Measurements from ENCODE around the gene DPT. TPM values are rescaled to one million over a fixed set of nuclear protein-coding genes. Genes with fewer than 3 reads are reported as not detected.

Gene DPT
- total RNA-seq, 3 donors from 2014 or later: not detected

GRCh38 chr1:168726719-168727118, 2.3 kb downstream of the DPT start:
- H3K4me3 Mint-ChIP-seq: no peak overlapping the region
- ATAC-seq: no peak
- DNase-seq: no peak
- H3K36me3 Mint-ChIP-seq (ENCODE audit: insufficient read depth): no peaks in the 10 kb centered on the region
- peaks cover 3% of the 10 kb centered on the region for H3K27me3 Mint-ChIP-seq (ENCODE audit: low read depth)
- H3K9me3 Mint-ChIP-seq: no peaks in the 10 kb centered on the region
- H3K4me1 Mint-ChIP-seq (ENCODE audit: low read depth): peaks cover 5% of the 10 kb centered on the region

GRCh38 chr1:168726281-168726680, 2.7 kb downstream of the DPT start:
- peaks cover 5% of the 10 kb centered on the region for H3K4me1 Mint-ChIP-seq (ENCODE audit: low read depth)
- no peaks in the 10 kb centered on the region for H3K36me3 Mint-ChIP-seq (ENCODE audit: insufficient read depth)
- no peak for DNase-seq
- H3K27me3 Mint-ChIP-seq (ENCODE audit: low read depth): peaks cover 3% of the 10 kb centered on the region
- ATAC-seq: no peak
- H3K9me3 Mint-ChIP-seq: no peaks in the 10 kb centered on the region
- no peak overlapping the region for H3K4me3 Mint-ChIP-seq

- Mint-ChIP-seq H3K4me3 (no peak overlapping the region), H3K9me3 (no peaks in the 10 kb centered on the region), H3K36me3 (ENCODE audit: insufficient read depth) (no peaks in the 10 kb centered on the region), H3K27me3 (ENCODE audit: low read depth) (peaks cover 3% of the 10 kb centered on the region), H3K4me1 (ENCODE audit: low read depth) (peaks cover 5% of the 10 kb centered on the region)
- no peak for DNase-seq
- no peak for ATAC-seq
Measured at GRCh38 chr1:168725831-168726230, 3.2 kb downstream of the DPT start.

GRCh38 chr1:168725060-168725459, 3.9 kb downstream of the DPT start:
- no peak overlapping the region for H3K4me3 Mint-ChIP-seq

GRCh38 chr1:168723000-168723399, 6.0 kb downstream of the DPT start:
- peaks cover 3% of the 10 kb centered on the region for H3K4me1 Mint-ChIP-seq (ENCODE audit: low read depth)
- no peaks in the 10 kb centered on the region for H3K36me3 Mint-ChIP-seq (ENCODE audit: insufficient read depth)
- DNase-seq (no peak), ATAC-seq (no peak)
- H3K27me3 Mint-ChIP-seq (ENCODE audit: low read depth): peaks cover 4% of the 10 kb centered on the region
- no peak overlapping the region for H3K4me3 Mint-ChIP-seq
- H3K9me3 Mint-ChIP-seq: no peaks in the 10 kb centered on the region

More at GRCh38 chr1:168725060-168725459, 3.9 kb downstream of the DPT start:
- ATAC-seq (no peak), DNase-seq (no peak)
- H3K4me1 Mint-ChIP-seq (ENCODE audit: low read depth): peaks cover 5% of the 10 kb centered on the region
- H3K9me3 Mint-ChIP-seq: no peaks in the 10 kb centered on the region
- peaks cover 4% of the 10 kb centered on the region for H3K27me3 Mint-ChIP-seq (ENCODE audit: low read depth)
- H3K36me3 Mint-ChIP-seq (ENCODE audit: insufficient read depth): no peaks in the 10 kb centered on the region

- Mint-ChIP-seq H3K36me3 (ENCODE audit: insufficient read depth) (no peaks in the 10 kb centered on the region), H3K4me3 (no peak overlapping the region), H3K4me1 (ENCODE audit: low read depth) (no peaks in the 10 kb centered on the region), H3K9me3 (no peaks in the 10 kb centered on the region), H3K27me3 (ENCODE audit: low read depth) (peaks cover 4% of the 10 kb centered on the region)
- DNase-seq (no peak), ATAC-seq (no peak)
Measured at GRCh38 chr1:168720839-168721238, 8.2 kb downstream of the DPT start.

- Mint-ChIP-seq H3K4me1 (ENCODE audit: low read depth) (no peaks in the 10 kb centered on the region), H3K4me3 (no peak overlapping the region), H3K27me3 (ENCODE audit: low read depth) (peaks cover 2% of the 10 kb centered on the region), H3K36me3 (ENCODE audit: insufficient read depth) (no peaks in the 10 kb centered on the region), H3K9me3 (no peaks in the 10 kb centered on the region)
- ATAC-seq: no peak
- DNase-seq: no peak
Measured at GRCh38 chr1:168719306-168720111, 9.5 kb downstream of the DPT start.

GRCh38 chr1:168717906-168718891, 10.8 kb downstream of the DPT start:
- Mint-ChIP-seq H3K4me1 (ENCODE audit: low read depth) (no peaks in the 10 kb centered on the region), H3K4me3 (no peak overlapping the region), H3K27me3 (ENCODE audit: low read depth) (peaks cover 2% of the 10 kb centered on the region), H3K9me3 (no peaks in the 10 kb centered on the region), H3K36me3 (ENCODE audit: insufficient read depth) (no peaks in the 10 kb centered on the region)
- no peak for ATAC-seq
- no peak for DNase-seq

GRCh38 chr1:168714012-168714411, 15.0 kb downstream of the DPT start:
- DNase-seq: no peak
- Mint-ChIP-seq H3K4me3 (no peak overlapping the region), H3K9me3 (no peaks in the 10 kb centered on the region), H3K4me1 (ENCODE audit: low read depth) (no peaks in the 10 kb centered on the region), H3K27me3 (ENCODE audit: low read depth) (no peaks in the 10 kb centered on the region), H3K36me3 (ENCODE audit: insufficient read depth) (no peaks in the 10 kb centered on the region)
- ATAC-seq: no peak

- no peak for DNase-seq
- no peaks in the 10 kb centered on the region for H3K9me3 Mint-ChIP-seq
- ATAC-seq: no peak
- no peak overlapping the region for H3K4me3 Mint-ChIP-seq
- H3K27me3 Mint-ChIP-seq (ENCODE audit: low read depth): peaks cover 2% of the 10 kb centered on the region
- no peaks in the 10 kb centered on the region for H3K4me1 Mint-ChIP-seq (ENCODE audit: low read depth)
- no peaks in the 10 kb centered on the region for H3K36me3 Mint-ChIP-seq (ENCODE audit: insufficient read depth)
Measured at GRCh38 chr1:168709405-168710363, 19.3 kb downstream of the DPT start.

GRCh38 chr1:168708698-168709404, 20.2 kb downstream of the DPT start:
- DNase-seq: no peak
- no peaks in the 10 kb centered on the region for H3K36me3 Mint-ChIP-seq (ENCODE audit: insufficient read depth)
- peaks cover 2% of the 10 kb centered on the region for H3K27me3 Mint-ChIP-seq (ENCODE audit: low read depth)
- H3K4me1 Mint-ChIP-seq (ENCODE audit: low read depth): no peaks in the 10 kb centered on the region
- H3K4me3 Mint-ChIP-seq: no peak overlapping the region
- H3K9me3 Mint-ChIP-seq: no peaks in the 10 kb centered on the region
- ATAC-seq: no peak

- Mint-ChIP-seq H3K9me3 (no peaks in the 10 kb centered on the region), H3K4me3 (no peak overlapping the region), H3K4me1 (ENCODE audit: low read depth) (no peaks in the 10 kb centered on the region), H3K36me3 (ENCODE audit: insufficient read depth) (no peaks in the 10 kb centered on the region), H3K27me3 (ENCODE audit: low read depth) (peaks cover 4% of the 10 kb centered on the region)
- DNase-seq (no peak), ATAC-seq (no peak)
Measured at GRCh38 chr1:168706391-168706992, 22.5 kb downstream of the DPT start.

Measured in activated T-cell treated with anti-CD3 and anti-CD28 coated beads, Interleukin-2, amount 50 U/mL, for 4 hours (primary cell).